Measurements from ENCODE around the gene RNASET2.

GRCh38 chr6:166938150-166938549 lies 18.2 kb downstream of the RNASET2 start:
- TF ChIP-seq SP1 (IDR thresholded peaks at IDR 0.05) (no peak), LEF1 (IDR thresholded peaks at IDR 0.05; ENCODE audit: borderline replicate concordance) (no peak), BHLHE40 (IDR thresholded peaks at IDR 0.05; ENCODE audit: borderline replicate concordance) (no peak)
